ENCODE data around the gene GLA.

Gene GLA

DNA sequence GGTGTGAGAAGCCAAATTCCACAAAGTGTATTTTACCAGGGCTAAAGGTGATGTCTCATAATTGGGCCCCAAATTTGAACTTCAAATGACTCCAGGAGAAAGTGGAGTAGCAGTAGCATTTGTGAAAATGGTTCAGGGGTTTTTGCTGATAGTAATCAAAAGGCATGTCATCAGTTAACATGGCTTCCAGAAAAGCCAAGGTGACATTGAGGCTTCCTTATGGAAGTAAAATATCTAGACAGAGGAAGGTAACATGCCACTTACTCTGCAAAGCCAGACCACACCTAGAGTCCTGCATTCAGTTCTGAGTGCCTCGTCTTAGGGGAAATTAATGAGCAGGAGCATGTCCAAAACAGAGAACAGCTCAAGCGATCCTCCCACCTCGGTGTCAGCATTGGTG lies 19.1 kb downstream of the GLA start:
- TF ChIP-seq POLR2A (IDR thresholded peaks at IDR 0.05; ENCODE audit: extremely low read depth, insufficient read length): no peak
- no peak for TF ChIP-seq MYC (IDR thresholded peaks at IDR 0.05; ENCODE audit: low read depth, low read length)
- TF ChIP-seq, protein P1, sequence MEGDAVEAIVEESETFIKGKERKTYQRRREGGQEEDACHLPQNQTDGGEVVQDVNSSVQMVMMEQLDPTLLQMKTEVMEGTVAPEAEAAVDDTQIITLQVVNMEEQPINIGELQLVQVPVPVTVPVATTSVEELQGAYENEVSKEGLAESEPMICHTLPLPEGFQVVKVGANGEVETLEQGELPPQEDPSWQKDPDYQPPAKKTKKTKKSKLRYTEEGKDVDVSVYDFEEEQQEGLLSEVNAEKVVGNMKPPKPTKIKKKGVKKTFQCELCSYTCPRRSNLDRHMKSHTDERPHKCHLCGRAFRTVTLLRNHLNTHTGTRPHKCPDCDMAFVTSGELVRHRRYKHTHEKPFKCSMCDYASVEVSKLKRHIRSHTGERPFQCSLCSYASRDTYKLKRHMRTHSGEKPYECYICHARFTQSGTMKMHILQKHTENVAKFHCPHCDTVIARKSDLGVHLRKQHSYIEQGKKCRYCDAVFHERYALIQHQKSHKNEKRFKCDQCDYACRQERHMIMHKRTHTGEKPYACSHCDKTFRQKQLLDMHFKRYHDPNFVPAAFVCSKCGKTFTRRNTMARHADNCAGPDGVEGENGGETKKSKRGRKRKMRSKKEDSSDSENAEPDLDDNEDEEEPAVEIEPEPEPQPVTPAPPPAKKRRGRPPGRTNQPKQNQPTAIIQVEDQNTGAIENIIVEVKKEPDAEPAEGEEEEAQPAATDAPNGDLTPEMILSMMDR (IDR thresholded peaks at IDR 0.05; ENCODE audit: low read depth, low read length): no peak
- TF ChIP-seq, protein P2, sequence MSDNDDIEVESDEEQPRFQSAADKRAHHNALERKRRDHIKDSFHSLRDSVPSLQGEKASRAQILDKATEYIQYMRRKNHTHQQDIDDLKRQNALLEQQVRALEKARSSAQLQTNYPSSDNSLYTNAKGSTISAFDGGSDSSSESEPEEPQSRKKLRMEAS (IDR thresholded peaks at IDR 0.05; ENCODE audit: low read depth, low read length): no peak
- no peak for DNase-seq (ENCODE audit: low read depth)
- no peak overlapping the region for H3K4me3 ChIP-seq (ENCODE audit: low read depth, low read length)

DNA sequence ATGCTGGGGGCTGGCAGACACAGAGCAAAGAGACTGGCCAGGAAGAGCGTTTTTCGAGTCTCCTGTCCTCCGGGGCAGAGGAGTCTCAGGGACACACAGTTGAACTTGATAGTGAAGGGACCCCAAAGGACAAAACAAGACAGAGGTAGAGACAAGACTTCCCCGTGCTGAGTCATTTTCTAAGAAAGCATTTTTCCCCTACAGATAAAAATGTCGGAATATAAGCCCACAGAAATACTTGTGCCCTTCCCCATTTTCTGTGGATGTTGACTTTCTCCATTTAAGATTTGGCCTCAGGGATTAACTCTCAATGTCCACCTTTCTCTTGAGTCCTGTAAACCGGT lies 21.2 kb downstream of the GLA start:
- peak overlapping the region; percentile 92 for H3K4me3 ChIP-seq (ENCODE audit: low read depth, low read length)
- no peak for TF ChIP-seq POLR2A (IDR thresholded peaks at IDR 0.05; ENCODE audit: extremely low read depth, insufficient read length)
- TF ChIP-seq, protein P1 (IDR thresholded peaks at IDR 0.05; ENCODE audit: low read depth, low read length): no peak
- TF ChIP-seq, protein P2 (IDR thresholded peaks at IDR 0.05; ENCODE audit: low read depth, low read length): no peak
- TF ChIP-seq MYC (IDR thresholded peaks at IDR 0.05; ENCODE audit: low read depth, low read length): no peak
- DNase-seq (ENCODE audit: low read depth): no peak

DNA sequence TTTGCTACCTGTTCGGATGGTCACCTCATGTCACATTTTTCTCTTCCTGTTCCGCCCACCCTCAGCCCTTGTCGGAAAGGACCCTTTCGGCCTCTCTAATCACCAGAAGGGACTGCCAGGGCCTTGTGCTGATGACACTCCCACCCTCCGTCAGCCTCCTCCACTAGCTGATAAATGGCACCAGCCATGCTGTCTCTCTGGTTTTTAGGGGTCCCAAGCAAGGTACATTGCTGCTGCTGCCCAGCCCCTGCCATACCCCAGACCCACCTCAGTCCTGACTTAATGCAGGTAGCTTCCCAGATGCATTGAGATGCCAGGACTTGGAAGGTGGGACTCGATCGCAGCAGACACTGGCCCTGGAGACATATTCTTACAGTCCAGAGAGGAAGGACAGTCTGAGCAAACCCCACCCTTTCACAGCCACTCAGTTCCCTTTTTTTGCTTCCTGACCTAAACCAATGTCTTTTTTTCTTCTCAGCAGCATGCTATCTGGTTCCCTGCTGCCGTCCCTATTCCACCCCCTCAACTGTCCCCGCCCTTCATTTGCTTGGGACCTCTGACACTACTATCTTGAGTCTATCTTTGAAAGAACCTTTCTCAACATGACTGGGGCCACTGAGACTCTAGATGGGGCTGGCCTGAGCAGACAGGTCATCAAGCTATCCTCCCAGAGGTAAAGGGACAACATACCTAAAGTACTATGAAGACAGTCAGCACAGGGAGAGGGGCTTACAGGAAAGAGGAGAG lies 21.8 kb downstream of the GLA start, which contains the start of gene BTK:
Gene BTK (minus strand): TSS at position 397 of the 747 bp plus-strand sequence. CDS start 10,907 bp downstream, outside the sequence.
- TF ChIP-seq, protein P2 (IDR thresholded peaks at IDR 0.05; ENCODE audit: low read depth, low read length): peak; percentile 58; the same call in 1 of the 2 replicates
- TF ChIP-seq MYC (IDR thresholded peaks at IDR 0.05; ENCODE audit: low read depth, low read length): peak; percentile 85
- peak; percentile 68 for TF ChIP-seq POLR2A (IDR thresholded peaks at IDR 0.05; ENCODE audit: extremely low read depth, insufficient read length)
- TF ChIP-seq, protein P1 (IDR thresholded peaks at IDR 0.05; ENCODE audit: low read depth, low read length): no peak
- peak within 1 kb of the TSS; percentile 92 for H3K4me3 ChIP-seq (ENCODE audit: low read depth, low read length)
- DNase-seq (ENCODE audit: low read depth): peak; percentile 90

DNA sequence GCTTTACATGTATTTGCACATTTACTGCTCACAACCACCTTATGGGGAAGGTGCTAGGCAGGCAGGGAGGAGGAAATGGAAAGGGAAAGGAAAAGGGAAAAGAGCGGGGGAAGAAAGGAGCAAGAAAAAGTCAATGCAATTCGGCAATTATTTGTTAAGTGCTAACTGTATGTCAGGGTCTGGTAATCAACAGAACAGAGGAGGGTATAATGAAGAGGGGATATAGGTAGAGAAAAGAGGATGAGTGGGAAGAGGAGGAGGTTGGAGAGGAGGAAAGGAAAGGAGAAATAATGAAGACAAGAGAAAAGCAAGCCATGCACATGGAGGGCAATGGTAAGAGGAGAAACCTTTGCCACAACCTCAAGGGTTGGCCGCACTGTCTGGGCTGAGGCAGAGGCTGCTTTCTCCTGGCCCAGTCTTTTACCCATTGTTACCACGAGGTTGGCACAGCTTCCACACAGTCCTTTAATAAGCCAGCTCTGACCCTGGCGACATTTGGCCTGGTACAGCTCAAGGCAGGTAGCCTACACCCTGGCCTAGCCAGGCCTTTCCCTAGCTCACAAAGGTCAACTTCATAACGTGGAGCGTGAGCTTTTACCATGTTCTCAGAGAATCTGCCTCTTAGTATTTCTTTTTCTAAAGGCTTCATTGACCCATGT lies 22.6 kb downstream of the GLA start:
- peak overlapping the region; percentile 92 for H3K4me3 ChIP-seq (ENCODE audit: low read depth, low read length)
- peak; percentile 26 for DNase-seq (ENCODE audit: low read depth)
- TF ChIP-seq MYC (IDR thresholded peaks at IDR 0.05; ENCODE audit: low read depth, low read length): no peak
- TF ChIP-seq, protein P2 (IDR thresholded peaks at IDR 0.05; ENCODE audit: low read depth, low read length): no peak; the same call in 1 of the 2 replicates
- no peak for TF ChIP-seq POLR2A (IDR thresholded peaks at IDR 0.05; ENCODE audit: extremely low read depth, insufficient read length)
- TF ChIP-seq, protein P1 (IDR thresholded peaks at IDR 0.05; ENCODE audit: low read depth, low read length): no peak

DNA sequence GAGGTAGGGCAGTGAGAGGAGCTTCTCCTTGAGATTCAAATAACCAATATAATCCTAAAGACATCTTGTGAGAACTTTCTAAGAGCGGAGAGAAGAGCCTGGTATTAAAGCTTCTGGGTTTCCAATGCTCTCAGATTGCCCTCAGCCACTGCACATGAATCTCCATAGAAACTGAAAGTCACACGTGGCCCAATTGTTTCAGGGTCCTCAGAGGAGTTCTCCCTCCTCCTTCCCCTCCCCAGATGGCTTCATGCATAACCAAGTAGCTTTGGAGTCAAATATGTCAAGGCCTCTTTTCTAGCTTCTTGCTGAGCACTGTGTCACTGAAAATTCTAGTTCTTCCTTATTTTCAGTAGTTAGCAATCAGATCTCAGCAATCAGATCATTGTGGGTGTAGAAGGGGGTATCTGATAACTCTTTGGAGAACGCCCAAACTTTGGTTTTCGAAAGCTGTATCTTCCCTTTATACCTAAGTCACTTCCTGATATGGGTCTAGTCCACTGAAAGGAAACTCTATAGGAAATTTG lies 24.0 kb downstream of the GLA start:
- TF ChIP-seq, protein P1 (IDR thresholded peaks at IDR 0.05; ENCODE audit: low read depth, low read length): no peak
- no peak for TF ChIP-seq MYC (IDR thresholded peaks at IDR 0.05; ENCODE audit: low read depth, low read length)
- TF ChIP-seq, protein P2 (IDR thresholded peaks at IDR 0.05; ENCODE audit: low read depth, low read length): peak; percentile 61
- TF ChIP-seq POLR2A (IDR thresholded peaks at IDR 0.05; ENCODE audit: extremely low read depth, insufficient read length): no peak
- H3K4me3 ChIP-seq (ENCODE audit: low read depth, low read length): peak overlapping the region; percentile 49
- DNase-seq (ENCODE audit: low read depth): peak; percentile 51
